Stimulated activated CD8-positive, alpha-beta memory T cell treated with anti-CD3 and anti-CD28 coated beads, Interleukin-7, amount 100 ng/mL, for 1 hour (primary cell): ENCODE data around the gene ABL1.

ENCODE experiments used
- DNase-seq, 2 donors: peaks; one replicate each; pipeline ENCODE4 v3.0.0-alpha.2; 2020; ENCODE audit warnings: low read depth in 2 of 2

The ABL1 gene

DNA sequence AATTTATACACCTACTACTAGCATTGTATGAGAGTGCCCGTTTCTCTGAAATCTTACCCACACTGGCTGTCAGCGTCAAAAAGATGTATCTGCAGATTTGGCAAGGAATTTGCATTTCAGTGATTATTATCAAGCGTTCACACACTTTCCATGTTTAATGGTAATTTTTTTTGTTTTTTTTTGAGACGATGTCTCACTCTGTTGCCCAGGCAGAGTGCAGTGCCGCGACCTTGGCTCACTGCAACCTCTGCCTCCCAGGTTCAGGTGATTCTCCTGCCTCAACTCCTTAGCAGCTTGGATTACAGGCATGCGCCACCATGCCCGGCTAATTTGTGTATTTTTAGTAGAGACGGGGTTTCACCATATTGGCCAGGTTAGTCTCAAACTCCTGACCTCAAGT lies 14.3 kb downstream of the ABL1 start:
- DNase-seq, result no peak

DNA sequence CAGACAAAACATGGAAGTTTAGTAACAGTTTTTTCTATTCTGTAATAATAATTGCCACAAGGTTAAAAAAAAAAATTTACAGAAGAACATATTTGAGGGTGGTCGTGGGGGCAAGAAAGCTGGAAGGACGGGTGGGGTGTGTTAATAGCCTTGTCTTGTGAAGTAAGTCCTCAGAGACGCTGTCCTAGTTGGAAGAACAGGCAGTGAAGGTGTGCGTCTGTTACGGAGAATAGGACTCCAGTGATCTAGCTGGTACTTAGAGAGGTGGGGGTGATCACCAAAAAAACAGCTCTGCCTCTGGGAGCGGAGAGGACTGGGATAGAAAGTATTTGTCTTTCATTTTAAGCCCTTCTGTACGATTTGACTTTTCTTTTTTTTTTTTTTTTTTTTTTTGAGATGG lies 17.7 kb downstream of the ABL1 start:
- DNase-seq, result no peak

DNA sequence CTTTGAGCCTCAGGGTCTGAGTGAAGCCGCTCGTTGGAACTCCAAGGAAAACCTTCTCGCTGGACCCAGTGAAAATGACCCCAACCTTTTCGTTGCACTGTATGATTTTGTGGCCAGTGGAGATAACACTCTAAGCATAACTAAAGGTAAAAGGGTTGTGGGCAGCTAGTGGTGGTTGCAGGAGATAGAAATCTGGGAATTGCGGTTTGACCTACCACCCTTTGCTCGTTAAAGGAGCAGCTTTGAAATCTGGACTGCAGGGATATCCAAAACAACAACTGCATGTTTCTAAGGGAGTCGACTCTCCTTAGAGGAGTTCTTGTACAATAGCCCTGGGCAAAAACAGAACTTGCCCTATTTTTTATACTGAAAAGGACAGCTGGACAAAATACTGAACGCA lies 19.0 kb downstream of the ABL1 start:
- DNase-seq, result no peak

DNA sequence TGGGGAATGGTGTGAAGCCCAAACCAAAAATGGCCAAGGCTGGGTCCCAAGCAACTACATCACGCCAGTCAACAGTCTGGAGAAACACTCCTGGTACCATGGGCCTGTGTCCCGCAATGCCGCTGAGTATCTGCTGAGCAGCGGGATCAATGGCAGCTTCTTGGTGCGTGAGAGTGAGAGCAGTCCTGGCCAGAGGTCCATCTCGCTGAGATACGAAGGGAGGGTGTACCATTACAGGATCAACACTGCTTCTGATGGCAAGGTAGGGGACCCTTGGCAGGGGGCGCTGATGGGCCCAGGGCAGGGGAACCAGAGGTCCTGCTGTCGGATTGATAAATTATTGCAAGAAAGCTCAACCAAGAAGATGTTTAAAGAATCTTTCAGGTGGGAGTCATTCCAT lies 19.8 kb downstream of the ABL1 start:
- no peak for DNase-seq

DNA sequence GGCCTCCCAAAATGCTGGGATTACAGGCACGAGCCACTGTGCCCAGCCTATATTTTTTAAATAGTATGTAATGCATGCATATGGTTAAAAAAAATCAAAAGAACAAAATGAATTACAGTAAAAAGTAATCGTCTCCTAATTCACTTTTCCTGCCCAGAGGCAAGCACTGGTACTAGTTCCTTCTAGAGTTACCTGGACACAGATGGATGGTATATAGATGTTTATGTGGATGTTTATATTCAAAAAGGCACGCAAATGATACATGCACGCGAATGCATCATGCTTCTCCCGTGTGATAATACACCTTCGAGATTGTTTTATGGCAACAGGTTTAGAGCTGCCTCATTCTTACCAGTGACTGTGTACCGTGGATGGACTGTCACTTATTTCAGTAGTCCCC lies 21.4 kb downstream of the ABL1 start:
- DNase-seq, result no peak

DNA sequence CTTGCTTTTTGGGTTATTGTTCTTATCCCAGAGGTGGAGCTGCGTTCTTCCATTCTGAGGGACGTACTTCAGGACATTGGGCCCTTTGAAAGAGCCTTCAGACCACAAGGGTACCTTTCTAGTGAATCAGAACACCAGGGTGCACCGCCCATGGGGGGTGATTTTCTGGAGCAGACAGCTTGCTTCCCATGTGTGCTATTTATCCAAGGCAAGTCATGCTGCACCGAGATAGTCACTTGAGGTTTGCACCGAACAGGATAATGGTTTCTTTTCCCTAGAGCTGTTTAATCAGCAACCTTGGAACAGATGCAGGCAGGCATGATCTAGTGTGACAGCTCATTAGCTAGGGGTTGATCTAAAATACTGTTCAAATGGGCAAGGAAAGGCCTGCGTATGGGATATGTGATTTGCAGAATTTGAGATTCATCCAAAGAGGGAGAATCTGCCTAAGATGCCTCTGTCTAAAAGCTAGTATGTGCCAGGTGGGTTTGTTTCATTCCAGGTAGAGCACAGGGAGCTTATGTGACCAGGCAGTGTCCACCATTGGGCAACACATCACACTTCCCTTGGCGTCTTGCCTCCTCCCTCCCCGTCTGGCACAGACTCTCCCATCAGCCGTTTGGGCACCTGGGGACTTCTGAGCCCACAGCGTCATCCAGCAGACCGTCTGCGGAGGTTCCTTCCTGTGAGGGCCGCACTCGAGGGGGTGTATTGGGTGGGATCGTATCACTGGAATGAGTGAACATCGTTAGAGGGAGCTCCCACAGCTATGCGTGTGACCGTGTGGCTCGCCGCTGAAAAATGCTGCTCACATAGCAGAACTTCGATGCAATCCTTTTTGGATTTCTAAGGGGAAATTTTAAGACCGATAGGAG lies 23.0 kb downstream of the ABL1 start:
- no peak for DNase-seq

DNA sequence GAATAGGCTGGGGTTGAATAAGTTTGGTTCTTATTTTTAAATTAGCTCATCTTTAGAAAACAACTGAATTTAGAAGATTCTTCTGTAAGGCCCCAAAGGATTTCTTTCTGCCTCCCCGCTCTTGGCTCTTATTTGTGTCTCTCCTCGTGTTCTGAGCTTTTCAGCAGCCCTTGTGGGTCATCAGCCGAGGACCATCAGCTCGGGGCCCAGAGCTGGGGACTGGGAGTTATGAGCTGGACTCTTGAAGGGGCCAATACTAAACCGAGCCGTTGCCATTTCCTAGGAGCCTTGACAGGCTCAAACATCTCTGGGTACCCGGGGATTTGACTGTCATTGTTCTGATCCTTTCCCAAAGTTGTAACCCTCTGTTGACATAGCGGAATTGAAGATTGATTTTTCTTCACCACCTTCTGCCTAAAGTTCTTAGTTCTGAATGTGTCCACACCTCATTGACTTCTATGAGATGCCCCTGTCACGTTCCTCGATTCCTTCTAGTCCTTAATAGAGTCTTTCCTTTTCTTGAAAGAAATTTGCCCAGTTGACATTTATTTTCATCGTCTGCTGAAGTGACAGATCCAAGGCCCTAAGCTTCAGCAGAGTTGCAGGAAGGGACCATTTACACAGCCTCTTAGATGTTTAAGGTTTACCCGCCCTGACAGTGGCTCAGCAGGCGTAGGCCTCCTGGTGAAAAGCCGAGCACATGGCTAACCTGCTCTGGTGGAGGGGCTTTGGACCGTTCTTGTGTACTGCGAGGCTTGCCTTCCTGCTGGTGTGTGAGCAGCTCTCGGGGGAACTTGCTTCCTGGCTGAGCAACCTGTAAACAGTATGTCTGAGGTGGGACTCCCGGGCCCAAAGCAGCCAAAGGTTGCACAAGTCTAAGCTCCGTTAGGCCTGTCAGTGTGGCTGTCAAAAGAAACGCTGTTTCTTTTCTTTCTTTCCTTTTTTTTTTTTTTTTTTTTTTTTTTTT lies 24.0 kb downstream of the ABL1 start:
- no peak for DNase-seq

DNA sequence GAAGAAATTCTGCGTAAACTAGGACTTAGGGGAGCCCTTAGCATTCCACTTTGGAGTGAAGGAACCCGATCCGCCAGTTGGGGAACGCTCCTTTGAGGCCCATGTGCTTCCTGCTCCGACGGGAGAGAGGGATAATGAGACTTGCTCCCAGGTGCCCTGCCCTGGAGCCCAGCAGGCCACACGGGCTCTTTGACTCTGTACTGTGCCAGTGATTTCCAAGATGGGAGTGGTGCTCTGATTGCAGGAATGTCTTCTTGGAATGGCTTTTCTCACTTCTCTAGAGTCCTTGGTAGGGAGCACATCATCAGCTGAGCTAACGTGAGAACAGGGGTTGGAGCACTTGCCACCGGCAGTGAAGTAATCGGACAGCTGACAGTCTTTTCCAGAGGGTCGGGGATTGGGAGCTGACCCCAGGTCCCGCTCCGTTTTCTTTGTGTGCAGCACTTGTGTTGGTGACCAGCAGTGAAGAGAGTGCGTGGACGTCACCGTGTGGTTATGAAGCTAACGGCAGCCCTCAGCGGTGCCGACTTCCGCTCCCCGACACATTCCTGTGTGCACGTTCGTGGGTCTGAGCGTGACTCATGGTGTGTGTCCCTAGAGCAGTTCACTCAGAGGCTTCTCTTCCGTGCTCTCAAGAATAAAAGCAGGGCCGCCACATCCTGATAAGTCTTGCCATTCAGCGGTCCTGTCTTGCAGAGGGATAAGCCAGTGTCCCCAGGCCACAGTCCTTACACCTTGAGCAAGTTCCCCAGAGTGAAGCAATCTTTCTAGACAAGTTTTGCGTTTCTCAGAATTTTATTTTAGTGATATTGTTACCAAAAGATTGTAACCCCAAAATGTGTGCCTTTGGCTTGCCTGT lies 25.6 kb downstream of the ABL1 start:
- no peak for DNase-seq

DNA sequence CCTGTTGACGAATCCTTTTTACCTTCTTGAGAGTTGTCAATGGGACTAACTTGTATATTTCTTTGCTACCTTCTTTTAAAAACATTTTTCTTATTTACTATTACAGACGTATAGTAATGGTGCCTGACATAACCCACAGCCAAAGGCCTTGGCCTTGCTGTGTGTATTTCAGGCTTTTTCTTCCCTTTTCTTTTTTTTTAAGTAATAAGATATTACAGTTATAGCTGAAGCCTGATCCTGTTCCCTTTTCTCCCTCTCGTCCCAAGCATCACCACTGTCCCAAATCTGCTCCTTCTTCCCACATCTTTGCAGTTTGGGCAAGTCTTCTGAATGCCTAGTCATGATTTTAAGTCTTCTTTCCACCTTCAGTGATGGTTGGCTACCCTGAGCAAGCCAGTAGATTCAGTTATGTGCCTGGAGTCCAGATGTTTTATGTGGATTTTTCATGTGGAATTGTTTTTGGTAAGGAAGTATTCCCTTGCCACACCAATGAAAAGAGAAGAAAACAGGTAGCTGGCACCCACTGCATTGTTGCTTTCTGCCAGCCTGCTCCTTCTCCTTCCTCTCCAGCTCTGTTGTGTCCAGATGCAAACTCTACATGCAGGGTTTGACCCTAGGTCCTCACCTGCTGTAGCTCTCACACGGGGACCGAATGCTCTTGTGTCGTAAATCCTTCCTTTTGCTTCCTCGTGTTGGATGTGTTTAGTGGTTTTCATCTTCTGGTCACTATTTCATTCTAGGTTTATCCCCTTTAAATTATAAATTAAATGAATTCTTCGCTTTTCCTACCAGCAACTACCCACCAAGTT lies 26.5 kb downstream of the ABL1 start:
- DNase-seq, result no peak

DNA sequence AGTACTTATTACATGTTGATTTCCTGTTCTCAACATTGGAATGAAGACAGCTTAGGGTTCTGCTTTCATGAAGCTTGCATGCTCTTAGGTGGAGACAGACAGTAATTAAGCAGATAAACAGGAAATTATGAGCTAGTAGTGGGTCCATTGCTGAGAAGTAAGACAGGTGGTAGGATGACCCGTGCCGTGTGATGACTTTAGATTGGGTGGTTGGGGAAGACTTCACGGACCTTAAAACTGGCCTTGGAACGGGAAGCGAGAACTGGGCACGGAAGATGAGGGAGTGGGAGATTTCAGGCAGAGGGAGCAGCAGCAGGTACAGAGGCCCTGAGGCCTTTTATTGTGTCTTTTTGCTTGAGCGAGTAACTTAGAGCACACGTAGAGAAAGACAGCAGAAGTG lies 27.2 kb downstream of the ABL1 start:
- no peak for DNase-seq

DNA sequence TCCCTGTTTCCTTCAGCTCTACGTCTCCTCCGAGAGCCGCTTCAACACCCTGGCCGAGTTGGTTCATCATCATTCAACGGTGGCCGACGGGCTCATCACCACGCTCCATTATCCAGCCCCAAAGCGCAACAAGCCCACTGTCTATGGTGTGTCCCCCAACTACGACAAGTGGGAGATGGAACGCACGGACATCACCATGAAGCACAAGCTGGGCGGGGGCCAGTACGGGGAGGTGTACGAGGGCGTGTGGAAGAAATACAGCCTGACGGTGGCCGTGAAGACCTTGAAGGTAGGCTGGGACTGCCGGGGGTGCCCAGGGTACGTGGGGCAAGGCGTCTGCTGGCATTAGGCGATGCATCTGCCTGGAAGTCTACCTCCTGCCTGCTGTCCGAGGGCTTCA lies 27.7 kb downstream of the ABL1 start:
- no peak for DNase-seq

DNA sequence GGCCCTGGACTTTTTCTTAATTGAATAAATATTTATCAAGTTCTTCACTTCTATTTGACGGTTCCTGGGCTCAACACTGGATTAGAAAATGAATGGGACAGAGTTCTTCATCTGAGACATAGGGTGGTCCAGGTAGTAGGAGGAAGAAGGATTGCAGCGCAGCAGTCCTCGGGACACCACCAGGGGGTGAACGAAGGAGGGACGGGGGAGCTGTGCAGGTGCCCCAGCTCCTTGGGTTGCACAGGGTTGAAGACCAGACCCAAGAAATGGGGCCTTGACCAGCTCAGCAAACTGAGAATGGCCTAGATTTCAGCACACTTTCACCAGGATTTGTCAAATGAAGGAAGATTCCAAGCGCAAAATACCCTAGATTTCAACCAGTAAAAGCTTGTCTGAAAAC lies 29.5 kb downstream of the ABL1 start:
- no peak for DNase-seq

DNA sequence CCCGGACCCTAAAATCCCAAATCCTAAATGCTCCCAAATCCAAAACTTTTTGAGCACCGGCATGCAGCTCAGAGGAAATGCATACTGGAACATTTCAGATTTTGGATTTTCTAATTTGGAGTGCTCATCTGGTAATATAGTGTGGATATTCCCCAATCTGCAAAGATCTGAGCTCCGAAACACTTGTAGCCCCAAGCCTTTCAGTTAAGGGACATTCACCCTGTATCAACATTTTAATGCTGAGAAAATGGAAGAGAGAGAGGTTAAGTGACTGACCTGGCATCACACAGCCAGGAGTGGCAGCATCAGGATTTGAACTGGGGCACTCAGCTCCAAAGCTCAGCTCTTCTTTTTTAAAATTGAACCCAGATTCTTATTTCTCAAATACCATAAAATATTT lies 30.9 kb downstream of the ABL1 start:
- DNase-seq, result no peak

DNA sequence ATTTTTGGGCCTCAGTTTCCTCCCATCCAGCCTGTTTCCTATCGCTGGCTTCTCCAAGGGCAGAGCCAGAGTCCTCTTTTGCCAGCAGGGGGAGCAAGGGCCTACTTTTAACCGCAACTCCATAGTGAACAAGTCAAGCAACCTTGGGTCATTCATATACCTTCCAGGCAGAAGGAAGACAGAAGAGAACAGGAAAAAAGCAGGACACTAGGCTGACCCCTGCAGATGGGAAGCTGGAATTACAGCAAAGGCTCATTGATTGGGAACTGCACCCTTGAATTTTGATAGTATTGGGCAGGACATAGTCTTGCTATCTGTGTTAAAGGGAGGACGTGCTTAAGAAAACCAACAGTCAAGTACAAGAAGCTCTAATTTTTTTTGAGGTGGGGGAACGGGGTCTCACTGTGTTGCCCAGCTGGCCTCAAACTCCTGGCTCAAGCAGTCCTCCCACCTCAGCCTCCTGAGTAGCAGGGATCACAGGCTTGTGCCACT lies 31.5 kb downstream of the ABL1 start:
- DNase-seq, result peak in 1 of 2 donors; percentile 25

DNA sequence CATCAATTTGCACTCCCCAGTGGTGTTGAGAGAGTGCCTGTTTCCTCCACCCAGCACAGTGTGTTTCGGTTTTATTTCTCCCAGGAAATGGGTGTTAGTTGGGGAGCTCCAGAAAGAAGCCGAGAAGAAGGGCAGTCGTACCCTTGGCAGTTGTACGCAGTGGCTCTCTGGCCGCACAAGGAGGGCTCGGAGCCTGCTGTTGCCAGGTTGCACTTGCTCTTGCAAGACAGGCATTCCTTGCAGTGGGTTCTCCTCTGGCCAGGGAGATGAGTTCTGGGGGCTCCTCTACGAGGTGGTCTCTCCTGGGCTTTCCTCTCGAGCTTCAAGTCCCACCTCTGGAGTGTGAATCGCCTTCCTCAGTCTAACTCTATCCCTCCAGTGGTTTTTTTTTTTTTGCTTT lies 32.5 kb downstream of the ABL1 start:
- no peak for DNase-seq

DNA sequence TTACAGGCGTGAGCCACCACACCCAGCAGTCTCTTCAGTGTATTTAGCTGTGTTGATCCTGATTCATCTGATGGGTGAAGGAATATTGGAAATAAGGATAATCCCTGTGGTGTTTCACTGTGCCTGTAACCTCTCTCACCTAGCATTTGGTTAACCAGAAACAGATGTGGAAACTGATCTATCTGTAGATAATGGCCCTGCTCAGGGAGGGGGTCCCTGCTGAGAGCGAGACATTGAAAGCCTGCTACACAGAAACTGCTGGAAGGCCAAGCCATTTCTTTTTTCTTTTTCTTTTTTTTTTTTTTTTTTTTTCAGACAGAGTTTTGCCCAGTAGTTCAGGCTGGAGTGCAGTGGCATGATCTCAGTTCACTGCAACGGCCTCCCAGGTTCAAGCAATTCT lies 33.2 kb downstream of the ABL1 start:
- DNase-seq, result no peak

DNA sequence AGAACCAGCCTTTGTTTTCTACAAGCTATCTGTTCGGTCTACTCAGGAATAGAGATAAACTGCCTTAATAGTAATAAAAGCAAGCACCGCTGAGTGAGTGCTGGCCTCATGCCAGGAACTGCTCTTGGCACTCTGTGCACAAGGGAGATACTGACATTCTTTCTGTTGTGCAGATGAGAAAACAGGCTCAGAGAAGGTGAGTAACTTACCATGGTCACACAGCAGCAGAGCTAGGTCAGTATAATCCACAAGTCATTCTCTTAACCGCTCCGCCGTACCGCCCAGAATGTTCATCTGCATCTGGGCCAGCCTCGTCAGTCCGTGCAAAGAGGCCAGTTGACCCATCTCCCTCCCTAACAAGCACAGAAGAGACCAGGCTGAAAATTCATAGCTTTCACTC lies 34.2 kb downstream of the ABL1 start:
- DNase-seq, result no peak

DNA sequence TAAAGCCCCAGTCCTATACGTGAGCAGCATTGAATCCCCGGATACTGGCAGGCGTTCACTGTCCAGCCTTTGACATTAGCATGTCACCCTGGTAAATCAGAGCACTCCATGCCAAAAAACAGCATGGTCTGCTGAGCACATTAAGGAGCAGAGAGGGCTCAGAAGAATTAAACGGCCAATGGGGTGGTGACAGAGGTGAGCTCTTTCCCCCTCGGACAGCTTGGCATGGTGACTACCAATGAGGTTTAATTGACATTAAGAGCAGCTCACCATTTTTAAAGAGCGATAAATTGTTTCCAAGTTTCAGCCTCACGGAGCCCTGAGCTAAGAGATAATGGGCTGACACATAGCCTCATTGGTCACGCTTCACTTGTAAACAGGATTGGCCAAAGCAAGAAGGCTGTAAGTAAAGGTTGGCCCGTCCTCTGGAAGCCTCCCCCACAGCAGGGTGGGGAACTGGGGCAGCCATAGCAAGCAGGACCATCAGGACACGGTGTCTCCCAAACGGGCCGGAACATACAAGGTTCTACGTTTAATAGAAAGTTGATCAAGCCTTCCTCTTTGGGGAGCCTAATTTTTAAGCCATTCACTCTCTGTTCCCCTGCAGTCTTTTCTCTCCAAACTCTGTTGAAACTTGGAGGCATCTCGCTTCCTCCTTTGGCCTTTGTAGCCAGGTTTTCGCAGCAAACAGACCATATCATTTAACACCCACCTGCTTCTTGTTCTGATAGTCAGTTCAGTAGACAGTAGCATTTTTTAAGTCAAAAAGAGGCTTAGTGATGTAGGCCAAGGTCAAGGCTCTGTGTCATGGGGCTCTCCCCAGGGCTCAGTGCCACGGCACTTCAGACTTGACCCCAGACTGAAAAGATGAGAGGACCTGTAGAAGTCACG lies 35.7 kb downstream of the ABL1 start:
- DNase-seq, result no peak

DNA sequence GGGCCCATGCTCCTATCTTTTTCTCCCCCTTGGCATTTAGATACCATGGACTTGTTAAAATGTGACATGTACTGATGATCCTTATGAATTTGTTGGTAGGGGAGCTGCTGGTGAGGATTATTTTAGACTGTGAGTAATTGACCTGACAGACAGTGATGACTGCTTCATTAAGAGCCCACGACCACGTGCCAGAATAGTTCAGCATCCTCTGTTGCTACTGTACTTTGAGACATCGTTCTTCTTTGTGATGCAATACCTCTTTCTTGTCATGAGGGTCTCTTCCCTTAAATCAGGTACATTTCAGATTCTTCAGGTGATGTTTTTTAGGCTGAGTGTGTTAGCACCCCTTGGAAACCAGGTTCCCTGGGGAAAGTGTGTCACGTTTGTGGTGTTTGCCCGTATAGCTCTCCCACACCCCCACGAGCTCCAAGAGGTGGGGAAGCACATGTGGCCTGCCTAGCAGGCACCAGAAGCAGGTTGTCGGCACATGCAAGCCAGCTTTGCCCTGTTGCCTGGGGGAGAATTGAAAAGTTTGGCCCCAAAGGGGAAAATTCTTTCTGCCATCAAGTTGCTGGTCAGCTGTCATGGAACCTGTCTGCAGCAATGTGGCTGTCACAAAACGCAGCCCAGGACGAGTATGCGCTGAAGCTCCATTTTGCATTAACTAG lies 36.5 kb downstream of the ABL1 start:
- no peak for DNase-seq
